ENCODE measurements around the gene SIPA1L3. TPM values are rescaled to one million over a fixed set of nuclear protein-coding genes. Genes with fewer than 3 reads are reported as not detected.

The SIPA1L3 gene
- total and polyA plus RNA-seq, 2 of the 13 experiments (the other 11 are each of a cell fraction or from before 2014, with no cell fraction given): 5.5 to 7.7 TPM

DNA sequence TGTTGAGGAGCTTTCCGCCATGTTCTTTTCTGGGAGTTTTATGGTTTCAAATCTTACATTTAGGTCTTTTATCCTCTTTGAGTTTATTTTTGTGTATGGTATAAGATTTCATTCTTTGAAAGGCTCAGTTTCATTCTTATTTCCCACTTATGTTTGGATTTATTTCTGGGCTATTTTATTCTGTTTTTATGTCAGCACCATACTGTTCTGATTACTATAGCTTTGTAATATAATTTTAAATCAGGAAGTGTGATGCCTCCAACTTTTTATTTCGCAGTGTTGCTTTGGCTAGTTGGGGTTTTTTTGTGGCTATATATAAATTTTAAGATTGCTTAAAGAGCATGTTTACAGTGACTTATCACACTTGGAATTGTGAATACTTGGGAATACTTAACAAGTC, 135.1 kb downstream of the SIPA1L3 start:
- ATAC-seq (no peak), DNase-seq (ENCODE audit: low spot score) (no peak), FAIRE-seq (no peak)
- WGBS (ENCODE audit: low lambda C conversion rate): 99% methylated on average over 2 of the region's 2 CpGs
- H4K20me1 ChIP-seq (ENCODE audit: insufficient read depth, low read length): no peaks in the 10 kb centered on the region
- TF ChIP-seq MAF1 (CRISPR knock-in tag; IDR thresholded peaks at IDR 0.05; ENCODE audit: borderline replicate concordance) (no peak), TAF15 (IDR thresholded peaks at IDR 0.05; ENCODE audit: low read depth, low read length, poor library complexity, severe bottlenecking) (no peak), JUN (CRISPR knock-in tag; IDR thresholded peaks at IDR 0.05) (no peak), FOXK2 (IDR thresholded peaks at IDR 0.05) (no peak), ASH2L (IDR thresholded peaks at IDR 0.05; ENCODE audit: insufficient read length, low read depth, low read length) (no peak), ZNF513 (CRISPR knock-in tag; conservative IDR thresholded peaks at IDR 0.05) (no peak), MATR3 (CRISPR knock-in tag; IDR thresholded peaks at IDR 0.05) (no peak), HDAC6 (IDR thresholded peaks at IDR 0.05; ENCODE audit: low read depth, low read length) (no peak), STAG1 (CRISPR knock-in tag; IDR thresholded peaks at IDR 0.05) (no peak)
- no peak overlapping the region for H3K4me3 ChIP-seq (replicated peaks in 1 of 3; ENCODE audit: insufficient read depth in 1 of 3, low read depth in 2 of 3, low read length in 3 of 3)
- peaks cover under 1% of the 10 kb centered on the region for H3K4me1 ChIP-seq (ENCODE audit: insufficient read depth, low read length)
- CTCF ChIA-PET (ENCODE audit: low intra/inter-chr PET ratio, low total read pairs): no interaction called here
- no peak overlapping the region for H3K4me2 ChIP-seq (ENCODE audit: low read depth, low read length)
- BruUV-seq (replicated peaks): no TSS peak
- no peaks in the 10 kb centered on the region for H3K27me3 ChIP-seq (ENCODE audit: control insufficient read depth in 1 of 2, insufficient read depth in 2 of 2, low read length in 2 of 2)
- POLR2A ChIA-PET: no interaction called here
- in situ Hi-C loops (cut with HindIII; ENCODE audit: extremely low pct_ligation_motif_present, low pct_unique_long_range_greater_than_20kb): no loop called here
- H3K79me2 ChIP-seq (ENCODE audit: insufficient read depth, low read length): no peaks in the 10 kb centered on the region
- no peak overlapping the region for H3K27ac ChIP-seq (ENCODE audit: extremely low read length, insufficient read depth, low read length)
- H2AFZ ChIP-seq (ENCODE audit: low read length): no peak overlapping the region
- H3K9me3 ChIP-seq (ENCODE audit: low read length): no peaks in the 10 kb centered on the region
- intact Hi-C loops (cut with micrococcal nuclease; ENCODE audit: unreplicated experiment): no loop called here
- no peaks in the 10 kb centered on the region for H3K36me3 ChIP-seq (replicated peaks in 1 of 2; ENCODE audit: control insufficient read depth in 1 of 2, insufficient read depth in 2 of 2, low read length in 2 of 2)
- H3K9ac ChIP-seq (ENCODE audit: insufficient read depth, low read depth, low read length): no peak overlapping the region
